Measurements from ENCODE around the gene WDFY3.

WDFY3 gene

GRCh38 chr4:84905646-84906045 lies 60.8 kb downstream of the WDFY3 start:
- DNase-seq (ENCODE audit: low read depth) = no peak

- DNase-seq (ENCODE audit: low read depth) = no peak
These were observed 64.7 kb downstream of the WDFY3 start for GRCh38 chr4:84901740-84902281.

GRCh38 chr4:84901173-84901572 lies 65.3 kb downstream of the WDFY3 start:
- no peak for DNase-seq (ENCODE audit: low read depth)

- no peak for DNase-seq (ENCODE audit: low read depth)
These were observed 66.9 kb downstream of the WDFY3 start for GRCh38 chr4:84899616-84900015.

- no peak for DNase-seq (ENCODE audit: low read depth)
These were observed 69.0 kb downstream of the WDFY3 start for GRCh38 chr4:84897516-84897915.

- no peak for DNase-seq (ENCODE audit: low read depth)
These were observed 71.2 kb downstream of the WDFY3 start for GRCh38 chr4:84895283-84895682.

GRCh38 chr4:84894621-84895020 lies 71.9 kb downstream of the WDFY3 start:
- DNase-seq (ENCODE audit: low read depth) = no peak

- no peak for DNase-seq (ENCODE audit: low read depth)
These were observed 73.5 kb downstream of the WDFY3 start for GRCh38 chr4:84892950-84893349.

- DNase-seq (ENCODE audit: low read depth) = no peak
These were observed 78.7 kb downstream of the WDFY3 start for GRCh38 chr4:84887824-84888223.

- DNase-seq (ENCODE audit: low read depth) = no peak
These were observed 86.8 kb downstream of the WDFY3 start for GRCh38 chr4:84879651-84880200.

- no peak for DNase-seq (ENCODE audit: low read depth)
These were observed 87.9 kb downstream of the WDFY3 start for GRCh38 chr4:84878546-84878945.

- DNase-seq (ENCODE audit: low read depth) = peak; percentile 67
These were observed 88.4 kb downstream of the WDFY3 start for GRCh38 chr4:84878090-84878489.

GRCh38 chr4:84877051-84877833 lies 89.2 kb downstream of the WDFY3 start:
- peak; percentile 24 for DNase-seq (ENCODE audit: low read depth)

GRCh38 chr4:84875636-84876371 lies 90.7 kb downstream of the WDFY3 start:
- no peak for DNase-seq (ENCODE audit: low read depth)

- no peak for DNase-seq (ENCODE audit: low read depth)
These were observed 91.9 kb downstream of the WDFY3 start for GRCh38 chr4:84874619-84875018.

- DNase-seq (ENCODE audit: low read depth) = no peak
These were observed 95.9 kb downstream of the WDFY3 start for GRCh38 chr4:84870398-84871163.

GRCh38 chr4:84866295-84866694 lies 100.2 kb downstream of the WDFY3 start:
- DNase-seq (ENCODE audit: low read depth) = no peak

- DNase-seq (ENCODE audit: low read depth) = no peak
These were observed 100.9 kb downstream of the WDFY3 start for GRCh38 chr4:84865600-84865999.

GRCh38 chr4:84862064-84862463 lies 104.4 kb downstream of the WDFY3 start:
- DNase-seq (ENCODE audit: low read depth) = no peak

GRCh38 chr4:84857296-84857695 lies 109.2 kb downstream of the WDFY3 start:
- no peak for DNase-seq (ENCODE audit: low read depth)

- no peak for DNase-seq (ENCODE audit: low read depth)
These were observed 109.9 kb downstream of the WDFY3 start for GRCh38 chr4:84856468-84857049.

GRCh38 chr4:84855774-84856173 lies 110.7 kb downstream of the WDFY3 start:
- no peak for DNase-seq (ENCODE audit: low read depth)
